Caco-2 (cell line): ENCODE data around the gene TAF6L. TPM values are rescaled to one million over a fixed set of nuclear protein-coding genes. Genes with fewer than 3 reads are reported as not detected.
A peak's percentile ranks its signal among the peaks of the same experiment; 100 is the strongest.

Experiments used
- BruUV-seq: library from RNA; stranded (reverse); fragments of 400-500 nt; replicated peaks from 2 replicates; lab custom pipeline; 2021; lab: Mats Ljungman, UMichigan
- CTCF ChIA-PET: fragments of 300-600 bp; sonication (Branson Sonifier 250); formaldehyde crosslinking; loops from one replicate; lab custom pipeline; 2022; ENCODE audit warnings: antibody characterized with exemption; lab: Charles Lee
- POLR2A ChIA-PET: fragments of 300-600 bp; sonication (Branson Sonifier 250); formaldehyde crosslinking; loops from one replicate; lab custom pipeline; 2022; ENCODE audit warnings: antibody characterized with exemption; lab: Charles Lee
- DNase-seq, 2 experiments: peaks; one replicate each; pipeline versions ENCODE4 v3.0.0 to v3.0.0-alpha.2; 2020 to 2022
- H3K27me3 ChIP-seq: replicated peaks from 2 replicates; pipeline ENCODE4 v1.6.0; 2011; ENCODE audit warnings: low read length; ENCODE audit not compliant: control insufficient read depth, insufficient read depth
- H3K36me3 ChIP-seq: 2 replicates; pipeline ENCODE4 v1.5.1; 2011; ENCODE audit warnings: low read length; ENCODE audit not compliant: control insufficient read depth, insufficient read depth
- H3K4me1 ChIP-seq: fragments of 250-450 bp; sonication (Bioruptor Pico); 2 replicates; pipeline ENCODE4 v1.5.1; 2020; ENCODE audit warnings: mild to moderate bottlenecking
- H3K4me3 ChIP-seq: 2 replicates; pipeline ENCODE4 v1.5.1; 2011; ENCODE audit warnings: low read depth, mild to moderate bottlenecking, control low read depth, low read length
- H3K9me3 ChIP-seq: fragments of 250-450 bp; sonication (Bioruptor Pico); 2 replicates; pipeline ENCODE4 v1.5.1; 2020; ENCODE audit warnings: mild to moderate bottlenecking, moderate library complexity
- H3K27ac Mint-ChIP-seq: one replicate; pipeline ENCODE4 v1.8.0; 2022; ENCODE audit warnings: mixed read lengths; ENCODE audit not compliant: unreplicated experiment
- H3K27me3 Mint-ChIP-seq: one replicate; pipeline ENCODE4 v1.8.0; 2022; ENCODE audit warnings: mixed read lengths; ENCODE audit not compliant: insufficient read depth, unreplicated experiment
- H3K36me3 Mint-ChIP-seq: one replicate; pipeline ENCODE4 v1.8.0; 2022; ENCODE audit warnings: mild to moderate bottlenecking, mixed read lengths; ENCODE audit not compliant: insufficient read depth, unreplicated experiment
- H3K4me1 Mint-ChIP-seq: one replicate; pipeline ENCODE4 v1.8.0; 2022; ENCODE audit warnings: low read depth, mixed read lengths; ENCODE audit not compliant: unreplicated experiment
- H3K4me3 Mint-ChIP-seq: one replicate; pipeline ENCODE4 v1.8.0; 2022; ENCODE audit warnings: mild to moderate bottlenecking, moderate library complexity, mixed read lengths; ENCODE audit not compliant: unreplicated experiment
- H3K9me3 Mint-ChIP-seq: one replicate; pipeline ENCODE4 v1.8.0; 2022; ENCODE audit warnings: mixed read lengths; ENCODE audit not compliant: unreplicated experiment
- intact Hi-C: fragments of 100-400 bp; cut with micrococcal nuclease; formaldehyde crosslinking; loops from one replicate; pipeline ENCODE4 v1.10.0; 2022; ENCODE audit not compliant: unreplicated experiment
- total RNA-seq: library from RNA; stranded (reverse); gene quantifications from 2 replicates; pipeline ENCODE4 v1.2.3, GENCODE V29; 2022
- TF ChIP-seq, protein P1 (sequence below), 2 experiments: fragments of 200-600 bp in 1 of 2; IDR thresholded peaks; 1 replicate in 1 of 2; 2 replicates in 1 of 2; pipeline versions ENCODE4 v1.5.1 to v1.8.0; 2011 to 2022; ENCODE audit warnings: antibody characterized with exemption in 1 of 2, control low read depth in 1 of 2, inconsistent platforms in 1 of 2, low read depth in 1 of 2, low read length in 1 of 2, mild to moderate bottlenecking in 1 of 2, moderate library complexity in 1 of 2; ENCODE audit not compliant: insufficient read depth in 1 of 2, severe bottlenecking in 1 of 2, unreplicated experiment in 1 of 2

The TAF6L gene
- total RNA-seq, 1 experiment from 2014 or later = 26.8 TPM

DNA sequence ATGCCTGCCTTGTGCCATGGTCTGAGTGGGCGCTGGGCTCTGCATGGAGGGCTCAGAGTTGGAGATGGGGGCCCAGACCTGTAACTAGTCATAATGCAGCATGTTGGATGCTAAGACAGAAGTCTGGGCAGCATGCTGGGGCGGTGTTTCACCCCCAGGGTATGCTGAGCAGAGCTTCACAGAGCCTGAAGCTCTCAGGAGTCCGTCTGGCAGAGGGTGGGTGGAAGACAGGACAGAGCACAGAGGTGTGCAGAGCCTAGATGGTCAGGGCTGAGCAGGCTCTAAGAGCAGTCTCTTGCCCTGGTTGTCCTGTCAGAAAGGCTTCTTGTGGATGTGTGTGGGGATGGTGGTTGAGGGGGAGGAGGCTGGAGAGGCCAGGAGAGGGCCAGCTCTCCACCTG, 7.2 kb downstream of the TAF6L start:
- no peaks in the 10 kb centered on the region for H3K9me3 ChIP-seq
- ChIA-PET POLR2A (no interaction called here), CTCF (no interaction called here)
- intact Hi-C loops = no loop called here
- H3K4me1 ChIP-seq = no peaks in the 10 kb centered on the region
- Mint-ChIP-seq H3K9me3 (no peaks in the 10 kb centered on the region), H3K4me1 (no peaks in the 10 kb centered on the region), H3K27ac (no peak overlapping the region), H3K27me3 (no peaks in the 10 kb centered on the region), H3K4me3 (no peak overlapping the region), H3K36me3 (peaks cover 48% of the 10 kb centered on the region)
- H3K4me3 ChIP-seq = no peak overlapping the region
- H3K27me3 ChIP-seq = no peaks in the 10 kb centered on the region
- peaks cover 3% of the 10 kb centered on the region for H3K36me3 ChIP-seq
- no TSS peak for BruUV-seq
- TF ChIP-seq, protein P1, sequence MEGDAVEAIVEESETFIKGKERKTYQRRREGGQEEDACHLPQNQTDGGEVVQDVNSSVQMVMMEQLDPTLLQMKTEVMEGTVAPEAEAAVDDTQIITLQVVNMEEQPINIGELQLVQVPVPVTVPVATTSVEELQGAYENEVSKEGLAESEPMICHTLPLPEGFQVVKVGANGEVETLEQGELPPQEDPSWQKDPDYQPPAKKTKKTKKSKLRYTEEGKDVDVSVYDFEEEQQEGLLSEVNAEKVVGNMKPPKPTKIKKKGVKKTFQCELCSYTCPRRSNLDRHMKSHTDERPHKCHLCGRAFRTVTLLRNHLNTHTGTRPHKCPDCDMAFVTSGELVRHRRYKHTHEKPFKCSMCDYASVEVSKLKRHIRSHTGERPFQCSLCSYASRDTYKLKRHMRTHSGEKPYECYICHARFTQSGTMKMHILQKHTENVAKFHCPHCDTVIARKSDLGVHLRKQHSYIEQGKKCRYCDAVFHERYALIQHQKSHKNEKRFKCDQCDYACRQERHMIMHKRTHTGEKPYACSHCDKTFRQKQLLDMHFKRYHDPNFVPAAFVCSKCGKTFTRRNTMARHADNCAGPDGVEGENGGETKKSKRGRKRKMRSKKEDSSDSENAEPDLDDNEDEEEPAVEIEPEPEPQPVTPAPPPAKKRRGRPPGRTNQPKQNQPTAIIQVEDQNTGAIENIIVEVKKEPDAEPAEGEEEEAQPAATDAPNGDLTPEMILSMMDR (IDR thresholded peaks at IDR 0.05; ENCODE audit: insufficient read depth in 1 of 2, low read depth in 1 of 2, low read length in 1 of 2, severe bottlenecking in 1 of 2, unreplicated experiment in 1 of 2) = no peak
- DNase-seq = no peak

- Mint-ChIP-seq H3K4me3 (no peak overlapping the region), H3K27ac (no peak overlapping the region), H3K36me3 (peaks cover 48% of the 10 kb centered on the region), H3K4me1 (no peaks in the 10 kb centered on the region), H3K27me3 (no peaks in the 10 kb centered on the region), H3K9me3 (no peaks in the 10 kb centered on the region)
- Histone ChIP-seq H3K36me3 (peaks cover 2% of the 10 kb centered on the region), H3K9me3 (no peaks in the 10 kb centered on the region), H3K27me3 (no peaks in the 10 kb centered on the region), H3K4me1 (peaks cover 4% of the 10 kb centered on the region; the same call in 1 of the 2 replicates), H3K4me3 (no peak overlapping the region)
- TF ChIP-seq, protein P1 (IDR thresholded peaks at IDR 0.05; ENCODE audit: insufficient read depth in 1 of 2, low read depth in 1 of 2, low read length in 1 of 2, severe bottlenecking in 1 of 2, unreplicated experiment in 1 of 2) = no peak
- CTCF ChIA-PET = no interaction called here
- POLR2A ChIA-PET = no interaction called here
- no TSS peak for BruUV-seq
- intact Hi-C loops = no loop called here
- DNase-seq = no peak
Measured at GRCh38 chr11:62782753-62783152, 11.6 kb downstream of the TAF6L start.

DNA sequence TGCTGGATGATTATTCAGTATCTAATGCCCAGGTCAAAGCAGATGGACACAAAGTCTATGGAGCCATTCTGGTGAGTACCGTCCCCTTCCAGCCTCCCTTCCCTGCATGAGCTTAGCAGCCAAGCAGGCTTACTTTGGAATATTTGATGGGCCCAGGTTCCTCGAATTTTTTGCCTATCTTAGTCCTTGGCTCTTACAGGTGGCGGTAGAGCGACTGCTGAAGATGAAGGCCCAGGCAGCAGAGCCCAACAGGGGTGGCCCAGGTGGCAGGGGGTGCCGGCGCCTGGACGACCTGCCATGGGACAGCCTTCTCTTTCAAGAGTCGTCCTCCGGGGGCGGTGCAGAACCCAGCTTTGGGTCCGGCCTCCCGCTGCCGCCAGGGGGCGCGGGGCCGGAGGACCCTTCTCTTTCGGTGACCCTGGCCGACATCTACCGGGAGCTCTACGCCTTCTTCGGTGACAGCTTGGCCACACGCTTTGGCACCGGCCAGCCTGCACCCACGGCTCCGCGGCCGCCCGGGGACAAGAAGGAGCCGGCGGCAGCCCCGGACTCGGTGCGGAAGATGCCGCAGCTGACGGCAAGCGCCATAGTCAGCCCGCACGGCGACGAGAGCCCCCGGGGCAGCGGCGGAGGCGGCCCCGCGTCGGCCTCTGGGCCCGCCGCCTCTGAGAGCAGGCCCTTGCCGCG, 15.3 kb downstream of the TAF6L start:
- no peaks in the 10 kb centered on the region for H3K9me3 Mint-ChIP-seq
- no TSS peak for BruUV-seq
- peak overlapping the region; percentile 95 for H3K27ac Mint-ChIP-seq
- peaks cover 4% of the 10 kb centered on the region; the same call in 1 of the 2 replicates for H3K4me1 ChIP-seq
- CTCF ChIA-PET = interaction anchor here (0.6 to 2.3 kb wide), 41 partner anchors 9 to 534 kb away, joined by 3 to 48 read pairs (median 5); partner anchors contain the start of genes C11orf98, CSKMT, EEF1G and HNRNPUL2
- no peaks in the 10 kb centered on the region for H3K27me3 ChIP-seq
- POLR2A ChIA-PET = interaction anchor here (0.6 to 2.5 kb wide), 16 partner anchors 10 to 1455 kb away, joined by 3 to 20 read pairs (median 7); partner anchors contain the start of genes B3GAT3, FKBP2, HNRNPUL2 and NXF1
- intact Hi-C loops = loop anchor here (1.0 to 2.0 kb wide), 8 partner anchors 15 to 94 kb away; partner anchors contain the start of genes NXF1, POLR2G, SLC3A2 and STX5
- no peaks in the 10 kb centered on the region for H3K27me3 Mint-ChIP-seq
- no peaks in the 10 kb centered on the region for H3K9me3 ChIP-seq
- peaks cover 8% of the 10 kb centered on the region; the same call in 1 of the 2 replicates for H3K36me3 ChIP-seq
- peak overlapping the region; percentile 79 for H3K4me3 ChIP-seq
- H3K4me3 Mint-ChIP-seq = peak overlapping the region; percentile 91
- peak; percentile 90 to 95 for DNase-seq
- TF ChIP-seq, protein P1 (IDR thresholded peaks at IDR 0.05; ENCODE audit: insufficient read depth in 1 of 2, low read depth in 1 of 2, low read length in 1 of 2, severe bottlenecking in 1 of 2, unreplicated experiment in 1 of 2) = peak; percentile 97 to 100
- peaks cover 9% of the 10 kb centered on the region for H3K4me1 Mint-ChIP-seq
- H3K36me3 Mint-ChIP-seq = peaks cover 60% of the 10 kb centered on the region
